ENCODE measurements around the gene COLEC12. TPM values are rescaled to one million over a fixed set of nuclear protein-coding genes. Genes with fewer than 3 reads are reported as not detected.

Gene COLEC12
- total and polyA plus RNA-seq, 2 experiments from 2014 or later = 23.2 to 28.3 TPM

DNA sequence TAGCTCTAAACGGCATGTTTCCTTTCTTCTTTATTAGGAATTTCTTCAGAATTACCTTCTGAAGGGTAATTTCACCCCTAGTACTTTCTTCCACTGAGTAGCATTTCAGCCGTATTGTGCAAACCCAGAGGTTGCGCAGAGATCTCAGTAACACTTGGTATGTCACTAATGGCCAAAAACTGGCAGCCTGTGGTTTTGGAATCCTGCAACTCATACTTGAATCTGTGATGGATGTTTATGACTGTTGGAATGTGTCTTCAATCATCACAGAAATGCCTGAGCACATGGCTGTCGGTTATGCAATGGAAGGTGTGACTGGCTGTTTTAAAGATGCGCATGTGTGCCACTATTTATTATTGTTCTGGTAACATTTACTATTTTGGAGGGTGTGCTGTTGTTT, 100.0 kb downstream of the COLEC12 start:
- H3K36me3 ChIP-seq (replicated peaks; ENCODE audit: insufficient read depth, low read depth) = no peaks in the 10 kb centered on the region
- H3K9me2 ChIP-seq (replicated peaks; ENCODE audit: insufficient read depth) = no peaks in the 10 kb centered on the region
- no peaks in the 10 kb centered on the region for H3K79me2 ChIP-seq
- no peak for DNase-seq (ENCODE audit: low spot score)
- WGBS (ENCODE audit: low lambda C conversion rate, missing lambda C conversion rate) = 67% methylated on average over 5 of the region's 5 CpGs
- peak overlapping the region; percentile 76 for H3K27ac ChIP-seq
- no peaks in the 10 kb centered on the region for H3K27me3 ChIP-seq
- TF ChIP-seq, protein P1, sequence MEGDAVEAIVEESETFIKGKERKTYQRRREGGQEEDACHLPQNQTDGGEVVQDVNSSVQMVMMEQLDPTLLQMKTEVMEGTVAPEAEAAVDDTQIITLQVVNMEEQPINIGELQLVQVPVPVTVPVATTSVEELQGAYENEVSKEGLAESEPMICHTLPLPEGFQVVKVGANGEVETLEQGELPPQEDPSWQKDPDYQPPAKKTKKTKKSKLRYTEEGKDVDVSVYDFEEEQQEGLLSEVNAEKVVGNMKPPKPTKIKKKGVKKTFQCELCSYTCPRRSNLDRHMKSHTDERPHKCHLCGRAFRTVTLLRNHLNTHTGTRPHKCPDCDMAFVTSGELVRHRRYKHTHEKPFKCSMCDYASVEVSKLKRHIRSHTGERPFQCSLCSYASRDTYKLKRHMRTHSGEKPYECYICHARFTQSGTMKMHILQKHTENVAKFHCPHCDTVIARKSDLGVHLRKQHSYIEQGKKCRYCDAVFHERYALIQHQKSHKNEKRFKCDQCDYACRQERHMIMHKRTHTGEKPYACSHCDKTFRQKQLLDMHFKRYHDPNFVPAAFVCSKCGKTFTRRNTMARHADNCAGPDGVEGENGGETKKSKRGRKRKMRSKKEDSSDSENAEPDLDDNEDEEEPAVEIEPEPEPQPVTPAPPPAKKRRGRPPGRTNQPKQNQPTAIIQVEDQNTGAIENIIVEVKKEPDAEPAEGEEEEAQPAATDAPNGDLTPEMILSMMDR (IDR thresholded peaks at IDR 0.05; ENCODE audit: poor library complexity) = no peak
- no peak for TF ChIP-seq EZH2 (IDR thresholded peaks at IDR 0.05; ENCODE audit: borderline replicate concordance)
- no peak for TF ChIP-seq EZH2phosphoT487 (IDR thresholded peaks at IDR 0.05; ENCODE audit: low read depth, severe bottlenecking, unreplicated experiment)
- H3K9me3 ChIP-seq (ENCODE audit: low read depth) = no peaks in the 10 kb centered on the region
- no peak overlapping the region for H3K4me2 ChIP-seq
- H3K4me1 ChIP-seq (ENCODE audit: insufficient read depth) = peaks cover 43% of the 10 kb centered on the region
- H2AFZ ChIP-seq = no peak overlapping the region
- no peak overlapping the region for H3K4me3 ChIP-seq
- H4K20me1 ChIP-seq (ENCODE audit: insufficient read depth, poor library complexity, severe bottlenecking) = no peaks in the 10 kb centered on the region

GRCh38 chr18:399631-400135, 100.8 kb downstream of the COLEC12 start:
- peaks cover 50% of the 10 kb centered on the region for H3K4me1 ChIP-seq (ENCODE audit: insufficient read depth)
- H3K4me2 ChIP-seq = peak overlapping the region; percentile 30
- H3K36me3 ChIP-seq (replicated peaks; ENCODE audit: insufficient read depth, low read depth) = no peaks in the 10 kb centered on the region
- WGBS (ENCODE audit: low lambda C conversion rate, missing lambda C conversion rate) = 57% methylated on average over 10 of the region's 10 CpGs
- DNase-seq (ENCODE audit: low spot score) = no peak
- H3K4me3 ChIP-seq = no peak overlapping the region
- no peak overlapping the region for H2AFZ ChIP-seq
- no peaks in the 10 kb centered on the region for H3K27me3 ChIP-seq
- H3K27ac ChIP-seq = peak overlapping the region; percentile 76
- TF ChIP-seq, protein P1 (IDR thresholded peaks at IDR 0.05; ENCODE audit: poor library complexity) = no peak
- no peak for TF ChIP-seq EZH2 (IDR thresholded peaks at IDR 0.05; ENCODE audit: borderline replicate concordance)
- no peak for TF ChIP-seq EZH2phosphoT487 (IDR thresholded peaks at IDR 0.05; ENCODE audit: low read depth, severe bottlenecking, unreplicated experiment)
- H4K20me1 ChIP-seq (ENCODE audit: insufficient read depth, poor library complexity, severe bottlenecking) = no peaks in the 10 kb centered on the region
- H3K79me2 ChIP-seq = no peaks in the 10 kb centered on the region
- H3K9me2 ChIP-seq (replicated peaks; ENCODE audit: insufficient read depth) = no peaks in the 10 kb centered on the region
- no peaks in the 10 kb centered on the region for H3K9me3 ChIP-seq (ENCODE audit: low read depth)

GRCh38 chr18:398935-399630, 101.4 kb downstream of the COLEC12 start:
- TF ChIP-seq EZH2 (IDR thresholded peaks at IDR 0.05; ENCODE audit: borderline replicate concordance) = no peak
- TF ChIP-seq EZH2phosphoT487 (IDR thresholded peaks at IDR 0.05; ENCODE audit: low read depth, severe bottlenecking, unreplicated experiment) = no peak
- TF ChIP-seq, protein P1 (IDR thresholded peaks at IDR 0.05; ENCODE audit: poor library complexity) = no peak
- H3K36me3 ChIP-seq (replicated peaks; ENCODE audit: insufficient read depth, low read depth) = no peaks in the 10 kb centered on the region
- H3K4me2 ChIP-seq = peak overlapping the region; percentile 30
- H3K79me2 ChIP-seq = no peaks in the 10 kb centered on the region
- H3K27me3 ChIP-seq = no peaks in the 10 kb centered on the region
- H4K20me1 ChIP-seq (ENCODE audit: insufficient read depth, poor library complexity, severe bottlenecking) = no peaks in the 10 kb centered on the region
- H3K4me1 ChIP-seq (ENCODE audit: insufficient read depth) = peaks cover 56% of the 10 kb centered on the region
- no peak overlapping the region for H2AFZ ChIP-seq
- no peaks in the 10 kb centered on the region for H3K9me2 ChIP-seq (replicated peaks; ENCODE audit: insufficient read depth)
- no peak overlapping the region for H3K4me3 ChIP-seq
- DNase-seq (ENCODE audit: low spot score) = no peak
- 46% methylated on average over 8 of the region's 8 CpGs for WGBS (ENCODE audit: low lambda C conversion rate, missing lambda C conversion rate)
- H3K27ac ChIP-seq = peak overlapping the region; percentile 76
- H3K9me3 ChIP-seq (ENCODE audit: low read depth) = no peaks in the 10 kb centered on the region
